Calu3 (cell line): ENCODE measurements around the gene ENPP6. TPM values are rescaled to one million over a fixed set of nuclear protein-coding genes. Genes with fewer than 3 reads are reported as not detected.

Experiments
- BruUV-seq: library from RNA; stranded (reverse); fragments of 400-500 nt; replicated peaks from 2 replicates; lab custom pipeline; 2021; lab: Mats Ljungman, UMichigan
- CTCF ChIA-PET: fragments of 300-600 bp; sonication (Branson Sonifier 250); formaldehyde crosslinking; loops from one replicate; lab custom pipeline; 2022; ENCODE audit warnings: antibody characterized with exemption; lab: Charles Lee
- DNase-seq: peaks from one replicate; pipeline ENCODE4 v3.0.0; 2022
- H3K27ac Mint-ChIP-seq: one replicate; pipeline ENCODE4 v1.8.0; 2022; ENCODE audit warnings: mixed read lengths; ENCODE audit not compliant: unreplicated experiment
- H3K27me3 Mint-ChIP-seq: one replicate; pipeline ENCODE4 v1.8.0; 2022; ENCODE audit warnings: mixed read lengths; ENCODE audit not compliant: unreplicated experiment
- H3K36me3 Mint-ChIP-seq: one replicate; pipeline ENCODE4 v1.8.0; 2022; ENCODE audit warnings: mild to moderate bottlenecking, moderate library complexity, mixed read lengths; ENCODE audit not compliant: insufficient read depth, unreplicated experiment
- H3K4me1 Mint-ChIP-seq: one replicate; pipeline ENCODE4 v1.8.0; 2022; ENCODE audit warnings: mild to moderate bottlenecking, low read depth, mixed read lengths; ENCODE audit not compliant: unreplicated experiment
- H3K4me3 Mint-ChIP-seq: one replicate; pipeline ENCODE4 v1.8.0; 2022; ENCODE audit warnings: mild to moderate bottlenecking, low read depth, moderate library complexity, mixed read lengths; ENCODE audit not compliant: unreplicated experiment
- H3K9me3 Mint-ChIP-seq: one replicate; pipeline ENCODE4 v1.8.0; 2022; ENCODE audit warnings: low read depth, mixed read lengths; ENCODE audit not compliant: unreplicated experiment
- intact Hi-C: fragments of 100-400 bp; cut with micrococcal nuclease; formaldehyde crosslinking; loops from one replicate; pipeline ENCODE4 v1.10.0; 2022; ENCODE audit not compliant: unreplicated experiment
- total RNA-seq: library from RNA; stranded (reverse); gene quantifications from 2 replicates; pipeline ENCODE4 v1.2.3, GENCODE V29; 2022
- TF ChIP-seq, protein P1 (sequence below): fragments of 200-600 bp; IDR thresholded peaks from one replicate; pipeline ENCODE4 v1.8.0; 2022; ENCODE audit warnings: antibody characterized with exemption; ENCODE audit not compliant: unreplicated experiment

The ENPP6 gene
- total RNA-seq, 1 experiment from 2014 or later, result not detected

DNA sequence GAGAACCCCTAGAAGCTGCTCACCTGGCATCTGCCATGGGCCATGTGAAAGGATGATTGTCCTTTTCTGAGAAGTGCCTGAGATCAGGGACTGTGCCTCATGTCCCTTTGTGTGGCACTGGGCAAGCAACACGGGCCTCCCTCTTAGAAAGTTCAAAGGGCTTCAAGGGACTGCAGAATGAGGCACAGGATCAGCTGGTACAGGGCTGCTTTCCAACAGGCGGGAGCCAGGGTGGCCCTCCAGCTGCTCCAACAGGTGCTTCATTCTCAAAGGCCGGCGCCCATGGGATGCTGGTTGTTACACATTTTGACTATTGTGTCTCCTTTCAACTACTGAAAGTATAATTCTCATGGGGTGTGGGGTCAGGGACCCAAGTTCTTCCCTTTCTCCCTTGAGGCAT, 114.7 kb downstream of the ENPP6 start:
- peaks cover 6% of the 10 kb centered on the region for H3K9me3 Mint-ChIP-seq
- H3K27ac Mint-ChIP-seq, result no peak overlapping the region
- H3K4me3 Mint-ChIP-seq, result no peak overlapping the region
- intact Hi-C loops, result no loop called here
- DNase-seq, result no peak
- TF ChIP-seq, protein P1, sequence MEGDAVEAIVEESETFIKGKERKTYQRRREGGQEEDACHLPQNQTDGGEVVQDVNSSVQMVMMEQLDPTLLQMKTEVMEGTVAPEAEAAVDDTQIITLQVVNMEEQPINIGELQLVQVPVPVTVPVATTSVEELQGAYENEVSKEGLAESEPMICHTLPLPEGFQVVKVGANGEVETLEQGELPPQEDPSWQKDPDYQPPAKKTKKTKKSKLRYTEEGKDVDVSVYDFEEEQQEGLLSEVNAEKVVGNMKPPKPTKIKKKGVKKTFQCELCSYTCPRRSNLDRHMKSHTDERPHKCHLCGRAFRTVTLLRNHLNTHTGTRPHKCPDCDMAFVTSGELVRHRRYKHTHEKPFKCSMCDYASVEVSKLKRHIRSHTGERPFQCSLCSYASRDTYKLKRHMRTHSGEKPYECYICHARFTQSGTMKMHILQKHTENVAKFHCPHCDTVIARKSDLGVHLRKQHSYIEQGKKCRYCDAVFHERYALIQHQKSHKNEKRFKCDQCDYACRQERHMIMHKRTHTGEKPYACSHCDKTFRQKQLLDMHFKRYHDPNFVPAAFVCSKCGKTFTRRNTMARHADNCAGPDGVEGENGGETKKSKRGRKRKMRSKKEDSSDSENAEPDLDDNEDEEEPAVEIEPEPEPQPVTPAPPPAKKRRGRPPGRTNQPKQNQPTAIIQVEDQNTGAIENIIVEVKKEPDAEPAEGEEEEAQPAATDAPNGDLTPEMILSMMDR, result no peak
- H3K36me3 Mint-ChIP-seq, result no peaks in the 10 kb centered on the region
- CTCF ChIA-PET, result no interaction called here
- H3K27me3 Mint-ChIP-seq, result peaks cover 38% of the 10 kb centered on the region
- no TSS peak for BruUV-seq
- H3K4me1 Mint-ChIP-seq, result peaks cover 19% of the 10 kb centered on the region

DNA sequence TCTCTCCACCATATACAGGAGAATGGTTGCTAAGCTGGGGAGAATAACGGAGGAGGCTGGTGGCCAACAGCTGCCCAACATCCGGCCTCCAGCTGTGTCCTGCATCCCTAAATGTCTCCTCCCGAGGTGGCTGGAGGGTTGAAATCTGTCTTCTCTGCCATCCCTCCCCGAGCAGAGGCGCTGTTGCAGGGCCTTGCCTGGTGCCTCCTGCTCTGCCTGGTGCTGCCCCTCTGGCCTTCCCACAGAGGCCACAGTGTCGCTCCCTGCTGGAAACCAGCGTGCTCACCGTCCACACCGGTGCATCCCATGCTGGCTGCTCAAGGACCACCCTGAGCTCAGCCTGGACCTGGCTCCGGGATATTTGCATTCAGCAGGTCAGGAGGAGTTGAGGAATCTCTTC, 115.2 kb downstream of the ENPP6 start:
- no TSS peak for BruUV-seq
- Mint-ChIP-seq H3K9me3 (peaks cover 6% of the 10 kb centered on the region), H3K27me3 (peaks cover 42% of the 10 kb centered on the region), H3K36me3 (no peaks in the 10 kb centered on the region), H3K4me3 (no peak overlapping the region), H3K4me1 (peaks cover 19% of the 10 kb centered on the region), H3K27ac (no peak overlapping the region)
- no peak for DNase-seq
- TF ChIP-seq, protein P1, result no peak
- CTCF ChIA-PET, result no interaction called here
- intact Hi-C loops, result no loop called here

DNA sequence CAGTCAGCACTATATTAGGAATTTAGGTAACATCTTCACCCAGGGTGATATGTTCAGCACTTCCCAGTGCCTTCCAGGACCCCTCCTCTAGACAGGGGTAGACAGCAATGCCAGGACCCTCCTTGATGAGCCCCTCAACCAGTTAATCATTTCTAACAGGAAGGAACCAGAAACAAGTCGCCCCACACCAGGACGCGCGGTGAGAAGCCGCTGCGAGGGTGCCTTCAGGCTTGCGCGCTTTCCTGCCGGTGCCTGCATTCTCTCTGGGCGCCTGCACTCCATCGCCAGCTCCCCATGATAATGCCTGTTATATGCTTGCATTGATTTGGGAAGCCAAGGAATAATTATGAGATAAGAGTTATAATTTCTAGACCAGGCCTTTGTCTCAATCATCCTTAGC, 116.0 kb downstream of the ENPP6 start:
- H3K36me3 Mint-ChIP-seq, result no peaks in the 10 kb centered on the region
- intact Hi-C loops, result no loop called here

DNA sequence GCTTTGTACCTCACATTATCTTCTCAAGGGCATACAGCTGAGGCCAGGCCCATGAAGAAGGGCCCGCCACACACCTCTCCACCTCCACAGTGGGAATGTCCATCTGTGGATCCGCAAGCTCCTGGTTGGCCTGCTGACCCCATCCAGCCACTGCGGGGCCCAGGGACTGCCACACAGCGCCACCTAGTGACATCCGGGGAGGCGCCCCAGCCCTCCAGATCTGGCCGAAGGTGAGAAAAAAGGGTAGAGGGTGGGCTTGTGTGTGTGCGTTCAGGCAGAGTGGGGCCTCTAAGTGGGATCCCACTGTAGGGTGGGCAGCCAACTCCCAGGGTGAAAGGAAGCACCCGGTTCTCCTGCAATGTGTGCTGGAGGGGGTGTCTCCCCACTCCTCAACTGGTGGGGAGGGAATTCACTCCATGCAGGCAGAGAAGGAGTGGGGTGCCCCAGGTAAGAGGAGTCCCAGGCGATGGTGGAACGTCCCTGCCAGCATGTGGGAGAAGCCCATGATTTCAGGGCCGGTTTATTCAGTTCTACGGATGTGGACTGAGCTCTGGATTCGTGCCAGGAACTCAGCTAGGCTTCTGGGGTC, 117.3 kb downstream of the ENPP6 start:
- CTCF ChIA-PET, result no interaction called here
- H3K4me3 Mint-ChIP-seq, result no peak overlapping the region
- no peak for DNase-seq
- H3K36me3 Mint-ChIP-seq, result no peaks in the 10 kb centered on the region
- TF ChIP-seq, protein P1, result no peak
- H3K27ac Mint-ChIP-seq, result peak overlapping the region; percentile 35
- BruUV-seq, result no TSS peak
- peaks cover 3% of the 10 kb centered on the region for H3K9me3 Mint-ChIP-seq
- peaks cover 19% of the 10 kb centered on the region for H3K4me1 Mint-ChIP-seq
- intact Hi-C loops, result no loop called here
- peaks cover 60% of the 10 kb centered on the region for H3K27me3 Mint-ChIP-seq

More for the DNA sequence above, 116.0 kb downstream of the ENPP6 start:
- TF ChIP-seq, protein P1, result no peak
- peaks cover 6% of the 10 kb centered on the region for H3K9me3 Mint-ChIP-seq
- H3K4me1 Mint-ChIP-seq, result peaks cover 19% of the 10 kb centered on the region
- CTCF ChIA-PET, result no interaction called here
- no peak for DNase-seq
- H3K27me3 Mint-ChIP-seq, result peaks cover 48% of the 10 kb centered on the region
- H3K27ac Mint-ChIP-seq, result no peak overlapping the region
- H3K4me3 Mint-ChIP-seq, result no peak overlapping the region
- BruUV-seq, result no TSS peak
